NCI-H2029 (cell line): ENCODE results near the gene KRTAP6-3.

Source experiments
- DNase-seq: peaks from one replicate; lab custom pipeline; 2025; lab: John Stamatoyannopoulos, UW

KRTAP6-3 gene

GRCh38 chr21:30592140-30592539 is at the start of gene KRTAP6-3:
Gene KRTAP6-3, plus strand, starts transcription at chr21:30592440. Its CDS starts 6 bp downstream, at chr21:30592446.
- DNase-seq = no peak

- DNase-seq = no peak
Observed at GRCh38 chr21:30552782-30553181, 39.5 kb upstream of the KRTAP6-3 start.

GRCh38 chr21:30555095-30555494 is 37.1 kb upstream of the KRTAP6-3 start:
- no peak for DNase-seq

- DNase-seq = no peak
Observed at GRCh38 chr21:30561264-30561895, 30.9 kb upstream of the KRTAP6-3 start, which contains the start of gene KRTAP19-7. Gene KRTAP19-7, minus strand, starts transcription at chr21:30561314. Its CDS starts 25 bp downstream, at chr21:30561289.

GRCh38 chr21:30561957-30562356 is 30.3 kb upstream of the KRTAP6-3 start:
- no peak for DNase-seq

- no peak for DNase-seq
Observed at GRCh38 chr21:30563072-30563471, 29.2 kb upstream of the KRTAP6-3 start.

GRCh38 chr21:30563630-30564029 is 28.6 kb upstream of the KRTAP6-3 start:
- DNase-seq = no peak

GRCh38 chr21:30567617-30568016 is 24.6 kb upstream of the KRTAP6-3 start:
- DNase-seq = no peak

- DNase-seq = no peak
Observed at GRCh38 chr21:30577766-30578165, 14.5 kb upstream of the KRTAP6-3 start.

- no peak for DNase-seq
Observed at GRCh38 chr21:30579346-30579745, 12.9 kb upstream of the KRTAP6-3 start.

GRCh38 chr21:30580132-30580531 is 12.1 kb upstream of the KRTAP6-3 start:
- DNase-seq = no peak

GRCh38 chr21:30582870-30583269 is 9.4 kb upstream of the KRTAP6-3 start:
- no peak for DNase-seq

GRCh38 chr21:30590297-30590696 is 1.9 kb upstream of the KRTAP6-3 start, which contains the start of gene KRTAP22-2:
Gene KRTAP22-2, minus strand, starts transcription at chr21:30590397.
- DNase-seq = no peak

GRCh38 chr21:30598802-30599201 is 6.6 kb downstream of the KRTAP6-3 start, which contains the start of gene KRTAP6-2:
Gene KRTAP6-2, minus strand, starts transcription at chr21:30598902. Its CDS starts 28 bp downstream, at chr21:30598874.
- no peak for DNase-seq

- no peak for DNase-seq
Observed at GRCh38 chr21:30600787-30601186, 8.5 kb downstream of the KRTAP6-3 start, which contains the start of gene KRTAP22-1. Gene KRTAP22-1, plus strand, starts transcription at chr21:30601087.

GRCh38 chr21:30605968-30606367 is 13.7 kb downstream of the KRTAP6-3 start:
- DNase-seq = no peak

GRCh38 chr21:30612132-30612531 is 19.9 kb downstream of the KRTAP6-3 start:
- no peak for DNase-seq

- DNase-seq = no peak
Observed at GRCh38 chr21:30613836-30614235, 21.6 kb downstream of the KRTAP6-3 start, which contains the start of gene KRTAP6-1. Gene KRTAP6-1, minus strand, starts transcription at chr21:30613930. Its CDS starts 26 bp downstream, at chr21:30613904.

GRCh38 chr21:30615199-30615598 is 23.0 kb downstream of the KRTAP6-3 start:
- no peak for DNase-seq

- DNase-seq = no peak
Observed at GRCh38 chr21:30616125-30616524, 23.9 kb downstream of the KRTAP6-3 start, which contains the start of gene KRTAP20-1. Gene KRTAP20-1, plus strand, starts transcription at chr21:30616425. Its CDS starts 30 bp downstream, at chr21:30616455.

- no peak for DNase-seq
Observed at GRCh38 chr21:30620080-30620479, 27.8 kb downstream of the KRTAP6-3 start.

- no peak for DNase-seq
Observed at GRCh38 chr21:30620522-30620921, 28.3 kb downstream of the KRTAP6-3 start, which contains the start of gene KRTAP20-4. Gene KRTAP20-4, plus strand, starts transcription at chr21:30620627.

- DNase-seq = no peak
Observed at GRCh38 chr21:30623362-30623761, 31.1 kb downstream of the KRTAP6-3 start.
